NCI-H146 (cell line): ENCODE results near the gene OSBPL8.
"Not testable (repeated sequence)": the region's sequence is repeated elsewhere in the genome, so short reads cannot be mapped to it uniquely, and the experiment has no call there.

Experiments
- DNase-seq: peaks from one replicate; lab custom pipeline; 2025; lab: John Stamatoyannopoulos, UW

Gene OSBPL8

GRCh38 chr12:76364131-76364530 is 195.4 kb downstream of the OSBPL8 start:
- not testable (repeated sequence) for DNase-seq

GRCh38 chr12:76360316-76360715 is 199.3 kb downstream of the OSBPL8 start:
- no peak for DNase-seq

GRCh38 chr12:76356071-76356470 is 203.5 kb downstream of the OSBPL8 start:
- DNase-seq = no peak

DNA sequence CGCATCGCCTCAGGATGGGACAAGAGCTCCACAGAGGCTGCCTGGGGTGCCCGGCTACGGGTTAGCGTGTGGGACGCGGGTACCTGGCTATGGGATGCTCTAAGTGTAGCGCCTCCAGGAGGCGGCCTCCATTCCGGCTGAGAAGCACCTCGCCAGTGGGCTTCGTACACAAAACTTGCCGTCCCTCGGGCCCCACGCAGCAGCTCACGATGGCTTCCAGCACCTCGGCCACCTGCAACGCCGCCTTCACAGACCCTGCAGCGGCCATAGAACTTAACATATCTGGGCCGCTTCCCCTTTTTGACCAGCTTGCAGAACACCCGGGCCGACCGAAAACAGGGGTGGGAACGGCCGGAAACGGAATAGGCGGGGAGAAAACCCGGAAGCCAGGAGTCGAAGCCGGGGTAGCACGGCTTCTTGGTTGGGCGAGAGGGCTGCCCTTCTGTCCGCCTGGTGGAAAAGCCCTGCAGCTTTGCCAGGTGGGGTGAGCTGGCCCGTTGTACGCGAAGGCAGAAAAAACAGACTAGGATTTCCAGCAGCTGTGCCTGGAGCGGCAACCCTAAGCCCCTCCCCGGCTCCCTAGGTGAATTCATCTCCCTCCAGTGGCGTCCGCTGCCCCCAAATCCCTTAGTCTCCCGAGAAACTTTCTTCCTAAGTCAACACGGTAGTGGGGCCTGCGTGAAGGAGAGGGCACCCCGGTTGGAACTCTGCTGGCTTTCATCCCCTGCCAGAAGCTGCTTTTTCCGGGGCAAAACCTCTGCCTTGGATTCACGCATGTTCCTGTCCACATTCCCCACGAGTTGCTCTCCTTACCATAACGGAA is 211.3 kb downstream of the OSBPL8 start, which contains the start of gene BBS10:
TSS of gene BBS10 (minus strand) at position 337 of the 823 bp plus-strand sequence. CDS start at position 280, 57 bp downstream.
- DNase-seq = peak; percentile 95

DNA sequence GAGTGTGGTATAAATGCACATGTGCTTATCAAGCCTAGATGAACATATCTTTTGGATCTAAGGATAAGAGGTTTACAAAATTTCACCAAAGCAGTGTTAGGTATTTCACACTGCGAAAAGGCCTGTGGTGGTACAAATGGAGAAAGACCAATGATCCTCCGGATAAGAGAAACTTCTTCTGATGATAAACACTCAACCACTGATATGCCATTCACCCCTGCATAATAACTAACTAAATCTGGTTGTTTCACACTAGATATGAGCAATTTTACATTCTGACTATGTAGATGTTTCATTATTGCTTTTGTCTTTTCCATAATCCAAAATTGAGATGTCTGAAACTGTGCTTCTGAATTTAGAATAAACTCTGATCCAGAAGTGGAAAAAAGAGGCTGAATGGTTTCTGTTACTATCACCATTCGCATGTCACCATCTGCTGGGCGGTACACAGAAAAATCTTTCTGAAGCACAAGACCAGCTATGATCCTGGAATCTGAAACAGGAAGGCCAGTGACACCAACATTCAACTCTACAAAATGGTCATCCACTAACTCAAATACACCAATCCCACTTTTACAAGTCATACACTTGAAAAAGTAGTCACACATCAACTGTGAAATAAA is 212.7 kb downstream of the OSBPL8 start:
- peak; percentile 8 for DNase-seq

DNA sequence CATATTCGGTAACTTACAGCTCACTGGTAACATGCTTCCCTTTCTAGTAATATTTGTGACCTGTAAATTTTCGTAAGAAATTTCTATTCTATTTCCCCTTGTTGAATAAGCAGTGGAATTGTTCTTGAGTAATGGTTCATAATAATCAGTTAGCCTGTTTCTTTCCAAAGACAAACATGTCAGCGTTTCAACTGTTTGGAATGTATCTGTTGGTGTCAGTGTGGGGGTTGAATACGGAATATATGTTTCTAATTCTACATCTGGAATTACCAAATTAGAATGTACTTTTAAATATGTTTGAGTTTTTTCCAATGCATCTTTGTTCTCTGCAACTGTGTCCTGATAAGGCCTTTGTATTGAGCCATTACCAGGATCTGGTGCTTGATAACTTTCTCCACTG is 213.3 kb downstream of the OSBPL8 start:
- DNase-seq = no peak

DNA sequence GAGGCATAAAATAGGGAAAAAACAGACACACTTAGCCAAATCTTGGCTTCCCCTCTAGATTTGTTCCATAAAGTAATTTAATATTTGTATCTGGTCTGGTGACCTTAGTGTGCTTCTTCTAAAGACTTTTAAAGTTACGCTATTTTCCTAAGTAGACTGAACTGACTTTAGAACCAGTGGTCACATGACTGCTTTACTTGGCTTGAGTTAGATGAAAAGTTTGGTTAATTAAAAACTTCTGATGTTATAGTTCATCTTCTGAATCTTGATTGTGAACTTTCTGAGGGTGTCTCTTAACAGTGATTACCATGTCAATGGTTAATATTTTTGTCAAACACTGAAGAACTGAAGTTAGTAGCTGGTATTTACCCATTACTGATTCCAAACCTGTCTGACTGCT is 214.0 kb downstream of the OSBPL8 start:
- no peak for DNase-seq

GRCh38 chr12:76341436-76342030 is 218.0 kb downstream of the OSBPL8 start:
- no peak for DNase-seq

- DNase-seq = no peak
These were observed 218.7 kb downstream of the OSBPL8 start for GRCh38 chr12:76340680-76341435.

DNA sequence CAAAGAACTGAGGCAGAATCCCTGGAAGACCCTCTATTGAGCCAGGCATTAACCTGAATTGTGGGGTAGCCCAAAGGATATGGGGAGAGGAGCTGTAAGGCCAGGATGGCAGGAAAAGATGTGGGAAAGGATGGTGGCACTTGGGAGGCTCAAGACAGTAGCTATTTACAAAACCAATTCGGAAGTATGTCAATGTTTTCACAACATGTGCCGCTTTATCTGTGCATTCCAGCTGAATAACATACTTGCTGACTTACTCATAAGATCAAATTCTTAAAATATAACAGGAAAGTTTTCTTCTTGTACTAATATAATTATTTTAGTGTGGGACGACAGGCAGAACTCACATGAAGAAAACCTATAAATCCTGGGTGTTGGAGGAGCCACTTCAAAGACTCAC is 222.0 kb downstream of the OSBPL8 start:
- DNase-seq = no peak

DNA sequence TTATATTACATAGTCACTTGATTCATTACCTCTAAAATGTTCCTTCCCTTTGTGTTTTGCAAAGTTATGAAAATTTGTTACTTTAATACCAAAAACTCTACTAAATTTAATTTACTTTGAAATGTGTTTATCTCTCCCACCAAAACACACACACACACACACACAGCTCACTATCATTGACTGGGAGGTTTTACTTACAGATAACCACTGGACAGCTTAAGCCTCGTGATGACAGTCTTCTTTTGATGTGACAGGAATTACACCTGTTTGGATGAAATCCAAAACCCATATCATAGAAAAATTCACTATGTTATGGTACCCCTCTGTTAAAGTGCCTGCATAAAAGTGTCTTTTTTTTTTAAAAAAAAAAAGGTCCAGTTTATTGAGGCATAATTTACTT is 227.0 kb downstream of the OSBPL8 start:
- DNase-seq = no peak

DNA sequence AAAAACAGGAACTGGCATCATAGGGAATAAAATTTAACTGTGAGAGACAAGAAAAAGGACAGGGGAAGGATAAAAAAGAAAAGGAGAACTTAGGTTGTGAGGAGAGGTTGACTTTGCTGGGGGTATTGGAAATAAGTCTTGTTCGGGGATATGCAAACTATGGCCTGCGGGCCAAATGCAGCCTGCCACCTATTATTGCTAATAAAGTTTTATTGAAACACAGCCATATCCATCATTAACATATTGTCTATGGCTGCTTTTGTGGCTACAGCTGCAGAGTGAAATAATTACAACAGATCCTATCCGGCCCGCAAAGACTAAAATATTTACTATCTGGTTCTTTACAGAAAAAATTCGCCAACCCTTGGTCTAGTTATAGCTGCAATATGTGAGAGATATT is 230.0 kb downstream of the OSBPL8 start:
- DNase-seq = no peak

- DNase-seq = no peak
These were observed 230.4 kb downstream of the OSBPL8 start for GRCh38 chr12:76329159-76329558.

DNA sequence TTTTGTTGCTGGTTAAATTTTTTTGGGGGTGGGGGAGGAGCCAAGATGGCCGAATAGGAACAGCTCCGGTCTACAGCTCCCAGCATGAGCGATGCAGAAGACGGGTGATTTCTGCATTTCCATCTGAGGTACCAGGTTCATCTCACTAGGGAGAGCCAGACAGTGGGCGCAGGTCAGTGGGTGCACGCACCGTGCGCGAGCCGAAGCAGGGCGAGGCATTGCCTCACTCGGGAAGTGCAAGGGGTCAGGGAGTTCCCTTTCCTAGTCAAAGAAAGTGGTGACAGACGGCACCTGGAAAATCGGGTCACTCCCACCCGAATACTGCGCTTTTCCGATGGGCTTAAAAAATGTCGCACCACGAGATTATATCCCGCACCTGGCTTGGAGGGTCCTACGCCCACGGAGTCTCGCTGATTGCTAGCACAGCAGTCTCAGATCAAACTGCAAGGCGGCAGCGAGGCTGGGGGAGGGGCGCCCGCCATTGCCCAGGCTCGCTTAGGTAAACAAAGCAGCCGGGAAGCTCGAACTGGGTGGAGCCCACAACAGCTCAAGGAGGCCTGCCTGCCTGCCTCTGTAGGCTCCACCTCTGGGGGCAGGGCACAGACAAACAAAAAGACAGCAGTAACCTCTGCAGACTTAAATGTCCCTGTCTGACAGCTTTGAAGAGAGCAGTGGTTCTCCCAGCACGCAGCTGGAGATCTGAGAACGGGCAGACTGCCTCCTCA is 239.8 kb downstream of the OSBPL8 start:
- not testable (repeated sequence) for DNase-seq

DNA sequence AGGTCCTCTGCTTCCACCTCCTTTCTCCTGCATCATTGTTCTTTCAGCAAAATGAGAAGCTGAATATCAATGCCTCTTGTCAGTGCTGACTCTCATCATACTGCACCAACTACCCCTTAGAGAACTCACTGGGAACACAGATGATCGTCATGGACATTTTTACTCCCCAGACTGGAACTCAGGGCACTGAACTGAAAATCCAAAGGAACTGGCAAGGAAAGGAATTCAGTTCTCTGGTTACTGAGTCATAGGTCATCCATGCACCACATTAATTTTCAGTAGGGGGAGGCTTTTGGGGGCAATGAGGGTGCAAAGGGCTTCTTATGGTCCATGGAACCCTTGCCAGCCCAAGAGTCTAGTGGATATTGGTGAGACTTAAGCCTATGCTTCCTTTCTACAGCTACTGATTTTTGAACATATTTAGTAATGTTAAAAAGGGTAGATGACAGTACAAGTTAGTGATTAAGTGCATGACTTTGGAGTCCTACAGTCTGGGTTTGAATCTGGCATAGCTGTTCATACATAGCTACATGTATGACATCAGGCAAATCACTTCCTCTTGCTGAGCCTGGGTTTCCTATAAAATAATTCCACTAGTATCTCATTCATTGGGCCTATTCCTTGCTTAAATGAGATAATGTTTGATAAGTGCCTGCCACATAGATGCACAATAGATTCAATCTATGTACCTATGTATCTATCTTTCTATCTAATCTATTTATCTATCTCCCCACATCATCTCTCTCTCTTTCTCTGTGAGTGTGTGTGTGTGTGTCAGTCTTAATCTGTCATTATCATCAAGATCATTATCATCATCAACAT is 240.6 kb downstream of the OSBPL8 start:
- DNase-seq = no peak

- DNase-seq = no peak
These were observed 241.6 kb downstream of the OSBPL8 start for GRCh38 chr12:76317976-76318375.

DNA sequence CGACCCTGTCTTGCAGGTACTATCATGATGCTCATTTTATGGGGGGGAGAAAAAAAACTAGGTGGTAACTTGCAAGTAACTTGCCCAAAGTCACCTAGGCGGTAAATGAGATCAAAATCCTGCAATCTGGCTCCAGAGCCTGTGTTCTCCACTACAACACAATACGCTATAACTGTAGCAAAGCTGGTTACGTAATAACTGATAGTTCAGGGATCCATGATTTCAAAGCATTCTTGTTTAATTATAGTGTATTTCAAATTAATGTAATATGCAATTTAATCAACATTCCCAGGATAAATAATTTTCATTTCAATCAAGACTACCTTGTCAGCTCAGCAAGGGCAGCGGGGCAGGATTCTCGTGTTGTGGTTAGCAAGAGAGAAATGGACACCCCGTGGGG is 243.1 kb downstream of the OSBPL8 start:
- no peak for DNase-seq

- DNase-seq = no peak
These were observed 246.3 kb downstream of the OSBPL8 start for GRCh38 chr12:76313299-76313698.

DNA sequence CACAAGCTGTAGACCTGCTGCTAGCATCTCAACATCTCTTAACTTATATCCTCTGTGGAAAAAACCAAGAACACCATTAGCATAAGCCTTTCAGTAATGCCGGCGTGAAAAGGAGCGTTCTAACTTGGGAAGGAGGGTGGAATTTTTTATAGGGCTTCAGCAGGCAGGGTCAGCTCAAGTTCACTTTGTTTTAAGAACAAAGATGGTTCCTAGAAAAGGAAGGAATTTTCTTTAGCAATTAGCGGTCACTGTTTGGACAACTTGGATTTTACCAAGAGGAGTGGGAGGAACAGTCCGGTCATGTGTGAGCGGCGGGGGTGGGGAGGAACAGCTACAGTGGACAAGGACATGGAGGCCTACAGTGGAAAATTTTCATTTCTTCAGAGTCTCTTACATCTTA is 247.3 kb downstream of the OSBPL8 start:
- no peak for DNase-seq

- no peak for DNase-seq
These were observed 247.8 kb downstream of the OSBPL8 start for GRCh38 chr12:76311796-76312195.

DNA sequence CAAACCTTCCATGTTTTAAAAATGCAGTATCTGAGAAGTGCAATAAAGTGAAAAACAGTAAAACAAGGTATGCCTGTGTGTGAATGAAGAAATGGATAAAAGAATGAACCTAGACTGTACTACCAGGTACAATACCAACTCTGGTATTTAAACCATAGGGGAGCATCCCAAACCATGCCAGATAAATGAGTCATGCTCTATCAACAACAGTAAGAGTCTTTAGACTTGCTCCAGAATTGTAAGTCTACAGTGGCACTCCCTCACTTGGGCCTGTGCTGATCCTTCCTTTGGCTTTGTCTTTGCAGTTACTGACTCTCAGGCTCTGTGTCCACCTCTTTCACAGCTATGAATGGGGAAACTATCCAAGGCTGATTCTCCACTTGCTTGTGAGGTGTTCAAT is 249.5 kb downstream of the OSBPL8 start:
- DNase-seq = no peak
